ENCODE measurements around the gene IGSF8.
"Not testable (repeated sequence)": the region's sequence is repeated elsewhere in the genome, so short reads cannot be mapped to it uniquely, and the experiment has no call there.

IGSF8 gene

GRCh38 chr1:160064164-160064563, 34.3 kb downstream of the IGSF8 start:
- no peak for DNase-seq

- peak; percentile 36 for DNase-seq
Observed at GRCh38 chr1:160063176-160063575, 35.2 kb downstream of the IGSF8 start.

DNA sequence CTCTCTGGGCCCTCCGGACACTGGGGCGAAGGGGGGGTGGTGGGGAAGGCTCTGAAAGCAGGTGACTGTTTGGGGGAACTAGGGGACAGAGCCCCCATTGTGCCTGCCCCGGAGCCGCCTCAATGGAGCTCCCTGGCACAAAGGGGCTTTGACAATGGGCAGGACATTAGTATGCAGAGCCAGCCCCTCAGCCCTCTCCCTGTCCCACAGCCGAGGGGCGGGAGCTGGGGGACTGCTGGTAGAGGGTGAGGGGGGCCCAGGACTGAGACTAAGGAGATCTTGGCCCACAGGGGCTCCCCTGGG, 36.2 kb downstream of the IGSF8 start:
- peak; percentile 97 for DNase-seq

DNA sequence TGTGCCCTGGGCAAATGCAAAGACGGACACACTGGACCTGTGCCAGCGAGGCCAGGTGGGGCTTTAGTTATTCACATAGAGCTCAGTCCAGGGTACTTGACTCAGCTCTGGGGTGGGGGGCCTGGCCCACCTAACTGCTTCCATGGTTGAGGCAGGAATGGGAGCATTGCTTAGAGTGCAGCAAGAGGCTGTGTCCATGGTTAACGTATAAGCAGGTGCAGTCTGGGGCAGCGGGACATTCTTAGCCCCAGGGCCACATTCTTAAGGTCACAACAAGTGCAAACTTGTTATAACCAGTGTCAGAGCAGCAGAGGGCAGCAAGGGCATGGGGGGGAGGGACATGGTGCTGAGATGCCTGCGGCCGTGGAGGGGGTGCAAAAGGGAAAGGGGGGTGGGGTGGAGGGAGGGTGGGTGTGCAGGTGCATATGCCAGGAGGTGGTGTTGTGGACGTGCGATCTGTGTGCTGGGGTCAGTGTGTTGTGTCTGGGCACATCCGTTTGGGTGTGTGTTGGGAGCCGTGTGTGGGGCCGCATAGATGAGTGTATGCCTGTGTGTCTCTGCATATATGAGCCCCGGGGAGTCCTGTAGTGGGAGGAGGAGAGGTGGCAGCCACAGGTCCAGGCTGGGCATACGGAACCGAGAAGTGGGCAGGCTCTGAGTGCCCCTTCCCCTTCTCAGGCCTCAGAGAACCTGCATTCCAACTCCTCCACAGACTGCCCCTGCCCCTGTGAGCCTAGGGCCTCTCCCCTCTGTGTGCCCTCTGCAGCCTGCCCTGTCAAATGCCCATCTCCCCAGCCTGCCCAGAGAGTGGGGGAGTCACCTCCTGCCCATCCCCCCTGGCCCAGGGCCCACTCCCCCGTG, 36.8 kb downstream of the IGSF8 start:
- DNase-seq: peak; percentile 72

- DNase-seq: peak; percentile 32
Observed at GRCh38 chr1:160058087-160058486, 40.3 kb downstream of the IGSF8 start.

DNA sequence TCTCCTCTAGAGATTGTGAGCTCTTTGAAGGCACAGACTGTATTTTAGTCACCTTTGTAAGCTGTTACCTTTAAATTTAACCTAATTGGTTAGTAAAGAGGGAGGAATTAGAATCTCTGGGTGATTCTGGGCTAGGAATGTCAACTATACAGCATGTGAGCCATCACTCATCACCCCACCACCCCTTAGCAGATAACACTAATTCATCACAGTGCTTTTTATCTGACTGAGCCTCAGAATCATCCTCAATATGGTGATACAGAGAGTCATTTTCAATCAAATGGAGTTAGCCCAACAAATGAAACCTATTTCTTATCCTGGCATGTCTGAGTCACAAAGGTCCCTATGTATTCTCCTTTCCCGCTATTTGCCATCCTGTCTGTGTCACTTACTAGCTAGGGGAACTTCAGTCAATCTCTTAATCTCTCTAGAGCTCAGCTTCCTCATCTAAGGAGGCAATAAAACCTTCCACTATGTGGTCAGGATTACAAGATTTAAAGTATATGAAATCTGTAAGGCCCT, 41.7 kb downstream of the IGSF8 start:
- no peak for DNase-seq

GRCh38 chr1:160053548-160054365, 44.7 kb downstream of the IGSF8 start:
- no peak for DNase-seq

GRCh38 chr1:160052936-160053335, 45.5 kb downstream of the IGSF8 start:
- no peak for DNase-seq

DNA sequence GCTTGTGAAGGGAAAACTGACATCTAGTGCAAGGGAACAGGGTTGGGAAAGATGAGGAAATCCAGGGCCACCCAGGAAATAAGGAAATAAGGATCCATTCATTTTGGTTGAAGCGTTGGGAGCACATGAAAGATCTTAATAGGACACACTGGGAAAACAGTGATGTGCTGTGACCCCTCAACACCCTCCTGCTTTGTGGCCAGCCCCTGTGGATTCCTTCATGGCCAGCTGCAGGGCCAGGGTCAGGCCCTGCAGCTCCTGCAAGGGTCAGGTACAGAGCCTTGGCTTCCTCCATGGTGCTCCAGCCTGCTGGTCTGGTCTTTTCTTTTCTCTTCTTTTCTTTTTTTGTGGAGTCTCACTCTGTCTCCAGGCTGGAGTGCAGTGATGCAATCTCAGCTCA, 47.8 kb downstream of the IGSF8 start:
- DNase-seq: no peak

DNA sequence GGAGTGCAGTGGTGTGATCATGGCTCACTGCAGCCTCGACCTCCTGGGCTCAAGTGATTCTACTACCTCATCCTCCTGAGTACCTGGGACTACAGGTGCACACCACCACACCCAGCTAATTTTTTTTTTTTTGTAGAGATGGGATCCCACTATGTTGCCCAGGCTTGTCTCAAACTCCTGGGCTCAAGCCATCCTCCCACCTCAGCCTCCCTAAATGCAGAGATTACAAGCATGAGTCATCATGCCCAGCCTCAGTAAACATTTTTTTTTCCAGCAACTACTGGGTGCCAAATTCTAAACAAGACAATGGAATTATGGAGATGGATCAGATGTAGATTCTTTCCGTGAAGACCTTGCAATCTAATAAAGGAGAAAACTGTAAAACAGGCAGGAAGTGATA, 48.2 kb downstream of the IGSF8 start:
- DNase-seq: not testable (repeated sequence)

DNA sequence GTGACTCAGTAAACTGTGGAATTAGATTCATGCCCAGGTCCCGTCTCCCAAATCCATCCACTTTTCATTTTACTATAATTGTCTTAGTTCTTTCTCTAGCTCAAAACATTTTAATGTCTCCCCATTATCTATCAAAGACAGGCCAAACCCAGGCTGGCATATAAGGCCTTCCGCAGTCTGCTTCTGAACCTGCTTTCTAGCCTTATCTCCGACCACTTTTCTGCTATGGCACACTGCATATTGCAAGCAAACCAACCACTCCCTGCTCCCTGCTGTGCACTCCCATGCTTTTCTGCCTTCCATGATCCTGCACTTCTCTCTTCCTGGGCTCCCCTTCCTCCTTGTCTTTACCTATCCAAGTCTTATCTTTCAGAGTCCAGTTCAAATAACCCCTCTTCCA, 49.3 kb downstream of the IGSF8 start:
- DNase-seq: no peak

DNA sequence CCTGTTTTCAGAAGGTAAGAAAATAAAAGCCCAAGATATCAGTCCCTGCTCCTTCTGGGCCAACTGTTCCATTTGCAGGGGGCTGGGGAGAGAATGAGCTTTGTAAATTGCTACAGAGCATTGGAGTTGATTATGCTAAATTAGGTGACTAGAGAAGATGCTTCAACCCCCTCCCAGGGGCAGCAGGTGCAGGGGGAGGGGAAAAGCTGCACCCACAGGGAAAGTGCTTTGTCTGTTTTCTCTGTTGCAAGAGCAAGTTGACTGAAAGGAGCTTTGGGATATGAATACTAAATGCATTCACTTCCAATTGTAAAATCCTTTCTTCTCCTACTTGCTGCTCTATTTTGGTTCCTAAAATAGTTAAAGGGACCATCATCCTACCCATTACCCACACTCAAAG, 50.1 kb downstream of the IGSF8 start:
- no peak for DNase-seq

- DNase-seq: no peak
Observed at GRCh38 chr1:160047111-160047991, 51.1 kb downstream of the IGSF8 start.

DNA sequence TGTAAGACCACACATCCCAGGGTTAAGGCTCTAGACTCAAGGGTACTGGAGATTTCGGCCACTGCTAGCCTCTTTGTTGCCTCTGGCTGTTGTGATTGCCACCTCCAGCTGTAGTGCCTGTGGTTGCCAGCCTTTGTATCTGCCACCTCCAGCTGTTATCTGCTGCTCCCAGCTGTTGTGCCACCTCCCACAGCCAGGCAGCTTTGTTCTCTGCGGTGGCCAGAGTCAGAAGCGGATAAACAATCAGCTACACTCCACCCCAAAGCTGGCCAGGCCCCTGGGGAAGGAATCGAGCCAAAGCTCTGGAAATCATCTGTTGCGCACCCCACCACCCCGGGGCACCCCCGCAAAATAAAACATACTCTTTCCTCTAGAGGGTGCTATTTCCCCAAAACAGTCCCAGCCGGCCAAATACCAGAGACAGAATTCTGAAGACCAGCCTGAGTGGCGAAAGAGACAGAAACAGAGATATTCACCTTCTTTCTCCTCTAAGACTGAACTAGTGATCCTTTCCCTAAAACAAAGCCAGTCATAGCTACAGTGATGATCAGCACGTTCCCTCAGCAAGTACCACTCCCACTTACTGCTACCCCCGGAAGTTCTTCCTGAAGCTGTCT, 51.8 kb downstream of the IGSF8 start:
- peak; percentile 93 for DNase-seq

DNA sequence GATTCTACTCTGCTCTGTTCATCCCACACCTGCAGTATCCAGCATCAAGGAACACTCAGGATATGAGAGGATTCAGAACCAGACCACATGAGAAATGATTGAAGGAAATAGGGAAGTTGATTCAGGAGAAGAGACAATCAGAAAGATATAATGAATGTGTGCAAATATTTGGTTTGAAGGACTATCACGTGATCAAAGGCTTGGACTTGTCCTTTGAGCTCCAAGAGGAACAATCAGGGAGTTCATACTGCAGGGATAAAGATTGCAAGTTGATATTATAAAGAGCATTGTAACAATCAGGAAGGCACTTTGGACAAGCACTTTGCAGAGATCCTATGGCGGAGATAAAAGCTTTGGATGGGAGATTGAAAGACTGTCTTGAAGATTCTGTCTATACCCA, 52.8 kb downstream of the IGSF8 start:
- peak; percentile 24 for DNase-seq

DNA sequence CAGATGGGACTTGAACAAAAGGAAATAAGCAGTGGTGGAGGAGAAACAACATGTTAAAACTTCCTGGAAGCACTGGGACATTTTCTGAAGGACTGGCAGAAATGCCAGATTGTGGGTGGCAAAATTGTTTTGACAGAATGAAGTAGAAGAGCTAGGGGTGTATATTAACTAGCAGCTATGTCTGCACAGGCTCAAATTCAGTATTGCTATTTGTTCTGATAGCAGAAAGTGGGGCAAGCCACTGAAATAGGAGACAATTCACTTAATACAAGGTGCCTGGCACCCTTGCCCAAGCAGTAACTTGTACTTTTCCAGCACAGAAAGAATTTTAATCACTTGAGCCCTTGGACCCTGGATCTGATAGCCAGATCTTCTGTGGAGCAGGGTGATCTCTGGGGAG, 54.9 kb downstream of the IGSF8 start:
- DNase-seq: no peak
